GM18858 (cell line): ENCODE results near the gene ASS1.
"Not testable (repeated sequence)": the region's sequence is repeated elsewhere in the genome, so short reads cannot be mapped to it uniquely, and the experiment has no call there.

ENCODE experiments used
- ATAC-seq: cut with Tn5 transposase; IDR thresholded peaks from one replicate; pipeline ENCODE4 v1.9.1; 2021; ENCODE audit not compliant: unreplicated experiment

Gene ASS1

GRCh38 chr9:130444565-130445221 is at the start of gene ASS1:
Gene ASS1 (plus strand): TSS chr9:130444961. CDS start chr9:130452229, 7,268 bp downstream.
- ATAC-seq, result no peak

GRCh38 chr9:130395810-130396435 is 48.8 kb upstream of the ASS1 start:
- no peak for ATAC-seq

GRCh38 chr9:130396581-130396980 is 48.2 kb upstream of the ASS1 start:
- no peak for ATAC-seq

GRCh38 chr9:130398487-130399240 is 46.1 kb upstream of the ASS1 start:
- ATAC-seq, result no peak

GRCh38 chr9:130399768-130400167 is 45.0 kb upstream of the ASS1 start:
- no peak for ATAC-seq

- no peak for ATAC-seq
Observed at GRCh38 chr9:130400870-130401269, 43.9 kb upstream of the ASS1 start.

GRCh38 chr9:130401742-130402141 is 43.0 kb upstream of the ASS1 start:
- not testable (repeated sequence) for ATAC-seq

GRCh38 chr9:130402243-130402642 is 42.5 kb upstream of the ASS1 start:
- ATAC-seq, result no peak

- ATAC-seq, result no peak
Observed at GRCh38 chr9:130402645-130403440, 41.9 kb upstream of the ASS1 start.

GRCh38 chr9:130405657-130406257 is 39.0 kb upstream of the ASS1 start:
- ATAC-seq, result no peak

GRCh38 chr9:130406278-130406895 is 38.4 kb upstream of the ASS1 start:
- no peak for ATAC-seq

GRCh38 chr9:130407916-130408663 is 36.7 kb upstream of the ASS1 start:
- no peak for ATAC-seq

- ATAC-seq, result no peak
Observed at GRCh38 chr9:130408669-130409068, 36.1 kb upstream of the ASS1 start.

- ATAC-seq, result no peak
Observed at GRCh38 chr9:130409246-130409645, 35.5 kb upstream of the ASS1 start.

- no peak for ATAC-seq
Observed at GRCh38 chr9:130410443-130410842, 34.3 kb upstream of the ASS1 start.

GRCh38 chr9:130411566-130411915 is 33.2 kb upstream of the ASS1 start:
- no peak for ATAC-seq

- no peak for ATAC-seq
Observed at GRCh38 chr9:130414081-130414731, 30.6 kb upstream of the ASS1 start.

- no peak for ATAC-seq
Observed at GRCh38 chr9:130414910-130415746, 29.6 kb upstream of the ASS1 start.
